HEK293 (cell line): Measurements from ENCODE around the gene R3HDM1.

ENCODE experiments used
- CTCF ChIA-PET: fragments of 350-600 bp; formaldehyde crosslinking; extraction: SDS; loops from one replicate; lab custom pipeline; 2021; ENCODE audit warnings: antibody characterized with exemption; lab: Yijun Ruan, JAX
- POLR2A ChIA-PET: fragments of 300-600 bp; formaldehyde crosslinking; extraction: SDS; loops from one replicate; lab custom pipeline; 2020; ENCODE audit warnings: antibody characterized with exemption, inconsistent platforms; lab: Yijun Ruan, JAX
- H3K27ac ChIP-seq: fragments of 200-500 bp; sonication (Bioruptor generic); 2 replicates; pipeline ENCODE4 v1.5.1; 2014; ENCODE audit warnings: low read depth, low read length, control low read depth, inconsistent platforms; ENCODE audit errors: extremely low read depth
- H3K36me3 ChIP-seq, 2 experiments: fragments of 200-500 bp in 1 of 2; sonication (Bioruptor generic) in 1 of 2; 1 replicate in 1 of 2; 2 replicates in 1 of 2; pipeline ENCODE4 v1.5.1; 2014 to 2017; ENCODE audit warnings: inconsistent platforms in 2 of 2, low read length in 2 of 2; ENCODE audit not compliant: control insufficient read depth in 2 of 2, insufficient read depth in 1 of 2
- H3K4me1 ChIP-seq: fragments of 200-500 bp; sonication (Bioruptor generic); 2 replicates; pipeline ENCODE4 v1.5.1; 2014; ENCODE audit warnings: mild to moderate bottlenecking, low read length, inconsistent platforms; ENCODE audit not compliant: control insufficient read depth, insufficient read depth
- H3K4me3 ChIP-seq: 2 replicates; pipeline ENCODE4 v1.5.1; 2011; ENCODE audit warnings: low read depth, mild to moderate bottlenecking, control low read depth, low read length, moderate library complexity
- H3K9me3 ChIP-seq: fragments of 200-500 bp; sonication (Bioruptor generic); 2 replicates; pipeline ENCODE4 v1.5.1; 2014; ENCODE audit warnings: low read depth, low read length, inconsistent platforms; ENCODE audit not compliant: control insufficient read depth, insufficient read depth
- BCL11A ChIP-seq: fragments of 450-650 bp; formaldehyde crosslinking; IDR thresholded peaks from 2 replicates; pipeline ENCODE4 v1.5.1; 2016; ENCODE audit warnings: low read depth, missing biosample characterization, missing genetic modification characterization
- GLIS1 ChIP-seq: fragments of 450-650 bp; formaldehyde crosslinking; IDR thresholded peaks from 2 replicates; pipeline ENCODE4 v1.5.1; 2016; ENCODE audit warnings: missing biosample characterization, missing genetic modification characterization
- HOXC10 ChIP-seq: sonication (generic); formaldehyde crosslinking; IDR thresholded peaks from 2 replicates; pipeline ENCODE4 v1.8.1; 2023; ENCODE audit warnings: mild to moderate bottlenecking, missing genetic modification reagents
- HOXD13 ChIP-seq: sonication (generic); formaldehyde crosslinking; IDR thresholded peaks from 2 replicates; pipeline ENCODE4 v1.8.0; 2022; ENCODE audit warnings: missing genetic modification reagents, borderline replicate concordance
- KLF10 ChIP-seq: fragments of 450-650 bp; IDR thresholded peaks from 2 replicates; pipeline ENCODE4 v1.5.1; 2018; ENCODE audit warnings: missing biosample characterization, mild to moderate bottlenecking, missing genetic modification characterization
- MEIS1 ChIP-seq: sonication (generic); formaldehyde crosslinking; IDR thresholded peaks from 2 replicates; pipeline ENCODE4 v1.8.1; 2022; ENCODE audit warnings: missing genetic modification reagents, mild to moderate bottlenecking, borderline replicate concordance
- OVOL3 ChIP-seq: fragments of 450-650 bp; formaldehyde crosslinking; IDR thresholded peaks from 2 replicates; pipeline ENCODE4 v1.5.1; 2016; ENCODE audit warnings: missing biosample characterization, missing genetic modification characterization
- PRDM6 ChIP-seq: fragments of 450-650 bp; formaldehyde crosslinking; IDR thresholded peaks from 2 replicates; pipeline ENCODE4 v1.5.1; 2017; ENCODE audit warnings: missing biosample characterization, missing genetic modification characterization
- SCRT2 ChIP-seq: fragments of 450-650 bp; formaldehyde crosslinking; IDR thresholded peaks from 2 replicates; pipeline ENCODE4 v1.5.1; 2016; ENCODE audit warnings: missing biosample characterization, missing genetic modification characterization
- YY2 ChIP-seq: fragments of 450-650 bp; formaldehyde crosslinking; IDR thresholded peaks from 2 replicates; pipeline ENCODE4 v1.5.1; 2016; ENCODE audit warnings: missing biosample characterization, missing genetic modification characterization
- ZBTB21 ChIP-seq: fragments of 450-650 bp; formaldehyde crosslinking; IDR thresholded peaks from 2 replicates; pipeline ENCODE4 v1.5.1; 2017; ENCODE audit warnings: missing biosample characterization, missing genetic modification characterization
- ZBTB44 ChIP-seq: fragments of 450-650 bp; IDR thresholded peaks from 2 replicates; pipeline ENCODE4 v1.5.1; 2018; ENCODE audit warnings: missing biosample characterization, mild to moderate bottlenecking, missing genetic modification characterization
- ZFP3 ChIP-seq: fragments of 450-650 bp; formaldehyde crosslinking; IDR thresholded peaks from 2 replicates; pipeline ENCODE4 v1.5.1; 2016; ENCODE audit warnings: low read depth, missing biosample characterization, missing genetic modification characterization
- ZNF138 ChIP-seq: fragments of 450-650 bp; formaldehyde crosslinking; IDR thresholded peaks from 2 replicates; pipeline ENCODE4 v1.5.1; 2016; ENCODE audit warnings: missing biosample characterization, missing genetic modification characterization, borderline replicate concordance
- ZNF214 ChIP-seq: fragments of 450-650 bp; formaldehyde crosslinking; IDR thresholded peaks from 2 replicates; pipeline ENCODE4 v1.5.1; 2017; ENCODE audit warnings: missing biosample characterization, mild to moderate bottlenecking, missing genetic modification characterization, borderline replicate concordance
- ZNF223 ChIP-seq: fragments of 450-650 bp; formaldehyde crosslinking; IDR thresholded peaks from 2 replicates; pipeline ENCODE4 v1.5.1; 2016; ENCODE audit warnings: missing biosample characterization, missing genetic modification characterization
- ZNF248 ChIP-seq: fragments of 450-650 bp; formaldehyde crosslinking; IDR thresholded peaks from 2 replicates; pipeline ENCODE4 v1.5.1; 2017; ENCODE audit warnings: missing biosample characterization, missing genetic modification characterization
- ZNF280C ChIP-seq: fragments of 450-650 bp; formaldehyde crosslinking; IDR thresholded peaks from 2 replicates; pipeline ENCODE4 v1.5.1; 2016; ENCODE audit warnings: missing biosample characterization, missing genetic modification characterization
- ZNF324 ChIP-seq: fragments of 450-650 bp; formaldehyde crosslinking; IDR thresholded peaks from 2 replicates; pipeline ENCODE4 v1.5.1; 2016; ENCODE audit warnings: missing biosample characterization, missing genetic modification characterization
- ZNF341 ChIP-seq: fragments of 450-650 bp; formaldehyde crosslinking; IDR thresholded peaks from 2 replicates; pipeline ENCODE4; 2016; ENCODE audit warnings: low read depth, missing biosample characterization, missing genetic modification characterization
- ZNF394 ChIP-seq: fragments of 450-650 bp; formaldehyde crosslinking; IDR thresholded peaks from 2 replicates; pipeline ENCODE4 v1.5.1; 2016; ENCODE audit warnings: missing biosample characterization, missing genetic modification characterization, mild to moderate bottlenecking, moderate library complexity, borderline replicate concordance
- ZNF639 ChIP-seq: fragments of 450-650 bp; formaldehyde crosslinking; IDR thresholded peaks from 2 replicates; pipeline ENCODE4 v1.5.1; 2016; ENCODE audit warnings: missing biosample characterization, missing genetic modification characterization
- ZNF645 ChIP-seq: fragments of 450-650 bp; formaldehyde crosslinking; IDR thresholded peaks from 2 replicates; pipeline ENCODE4; 2016; ENCODE audit warnings: missing biosample characterization, missing genetic modification characterization
- ZNF776 ChIP-seq: fragments of 450-650 bp; formaldehyde crosslinking; IDR thresholded peaks from 2 replicates; pipeline ENCODE4 v1.5.0; 2017; ENCODE audit warnings: missing biosample characterization, missing genetic modification characterization, borderline replicate concordance
- ZNF837 ChIP-seq: fragments of 450-650 bp; formaldehyde crosslinking; IDR thresholded peaks from 2 replicates; pipeline ENCODE4 v1.5.1; 2016; ENCODE audit warnings: missing biosample characterization, missing genetic modification characterization
- ZSCAN23 ChIP-seq: fragments of 450-650 bp; formaldehyde crosslinking; IDR thresholded peaks from 2 replicates; pipeline ENCODE4 v1.5.1; 2016; ENCODE audit warnings: missing biosample characterization, missing genetic modification characterization
- ZSCAN4 ChIP-seq: fragments of 450-650 bp; formaldehyde crosslinking; IDR thresholded peaks from 2 replicates; pipeline ENCODE4 v1.5.1; 2017; ENCODE audit warnings: missing biosample characterization, missing genetic modification characterization
- TF ChIP-seq, protein P1 (sequence below): fragments of 450-650 bp; formaldehyde crosslinking; IDR thresholded peaks from 2 replicates; pipeline ENCODE4 v1.5.1; 2016; ENCODE audit warnings: missing biosample characterization, missing genetic modification characterization

Gene R3HDM1

GRCh38 chr2:135694711-135695110, 163.4 kb downstream of the R3HDM1 start:
- no peaks in the 10 kb centered on the region for H3K4me1 ChIP-seq
- TF ChIP-seq ZNF324 (tag by site-specific recombination): no peak
- TF ChIP-seq MEIS1 (CRISPR knock-in tag): no peak
- no peak for TF ChIP-seq ZNF639
- TF ChIP-seq, protein P1, sequence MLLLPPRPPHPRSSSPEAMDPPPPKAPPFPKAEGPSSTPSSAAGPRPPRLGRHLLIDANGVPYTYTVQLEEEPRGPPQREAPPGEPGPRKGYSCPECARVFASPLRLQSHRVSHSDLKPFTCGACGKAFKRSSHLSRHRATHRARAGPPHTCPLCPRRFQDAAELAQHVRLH (tag by site-specific recombination): no peak
- no peak for TF ChIP-seq ZNF837 (tag by site-specific recombination)
- no peak for TF ChIP-seq ZNF776 (tag by site-specific recombination)
- TF ChIP-seq ZBTB21 (tag by site-specific recombination): no peak
- TF ChIP-seq BCL11A (tag by site-specific recombination): no peak
- no peak for TF ChIP-seq ZSCAN23 (tag by site-specific recombination)
- TF ChIP-seq ZNF645 (tag by site-specific recombination): no peak
- no peak for TF ChIP-seq OVOL3 (tag by site-specific recombination)
- TF ChIP-seq ZNF223: no peak
- no peak for TF ChIP-seq GLIS1 (tag by site-specific recombination)
- TF ChIP-seq ZNF394: no peak
- no peak for TF ChIP-seq ZNF280C (tag by site-specific recombination)
- no peak for TF ChIP-seq KLF10 (tag by site-specific recombination)
- no peak for TF ChIP-seq ZNF341 (tag by site-specific recombination)
- no peak for TF ChIP-seq ZNF138 (tag by site-specific recombination)
- TF ChIP-seq PRDM6: no peak
- TF ChIP-seq SCRT2 (tag by site-specific recombination): no peak
- POLR2A ChIA-PET: no interaction called here
- H3K4me3 ChIP-seq: no peak overlapping the region
- H3K9me3 ChIP-seq: no peaks in the 10 kb centered on the region
- H3K27ac ChIP-seq: no peak overlapping the region
- peaks cover 3 to 10% of the 10 kb centered on the region in 2 experiments; a peak in 2 of 3 replicates for H3K36me3 ChIP-seq
- CTCF ChIA-PET: interaction anchor here (1.0 kb wide), 1 partner anchor 109 kb away, joined by 3 read pairs; no protein-coding TSS in a partner anchor

DNA sequence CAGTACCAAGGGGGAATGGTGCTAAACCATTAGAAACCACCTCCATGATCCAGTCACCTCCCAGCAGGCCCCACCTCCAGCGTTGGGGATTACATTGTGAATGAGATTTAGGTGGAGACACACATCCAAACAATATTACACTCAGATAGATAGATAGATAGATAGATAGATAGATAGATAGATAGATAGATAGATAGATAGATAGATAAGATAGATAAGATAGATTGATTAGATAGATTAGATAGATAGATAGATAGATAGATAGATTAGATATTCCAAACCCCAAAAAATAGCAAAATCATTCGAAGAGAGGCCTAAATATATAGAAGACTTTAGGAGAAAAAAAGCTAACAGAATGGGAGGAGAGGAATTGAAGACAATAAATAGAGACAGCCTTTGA, 167.6 kb downstream of the R3HDM1 start:
- no peak overlapping the region for H3K4me3 ChIP-seq
- POLR2A ChIA-PET: no interaction called here
- no peaks in the 10 kb centered on the region for H3K9me3 ChIP-seq
- no peak overlapping the region for H3K27ac ChIP-seq
- CTCF ChIA-PET: interaction anchor here (0.9 kb wide), 1 partner anchor 10 kb away, joined by 3 read pairs; no protein-coding TSS in a partner anchor
- no peaks in the 10 kb centered on the region for H3K4me1 ChIP-seq
- H3K36me3 ChIP-seq: peaks cover 4 to 6% of the 10 kb centered on the region in 2 experiments; a peak in 2 of 3 replicates
- TF ChIP-seq HOXC10 (CRISPR knock-in tag): no peak
- no peak for TF ChIP-seq HOXD13
- no peak for TF ChIP-seq YY2 (tag by site-specific recombination)
- no peak for TF ChIP-seq ZSCAN4 (tag by site-specific recombination)
- no peak for TF ChIP-seq ZFP3 (tag by site-specific recombination)
- TF ChIP-seq ZNF248 (tag by site-specific recombination): no peak
- TF ChIP-seq ZNF214 (tag by site-specific recombination): no peak
- no peak for TF ChIP-seq ZBTB44 (tag by site-specific recombination)
